HG03442 (cell line): ENCODE data around the gene DCBLD1.
"Not testable (repeated sequence)": the region's sequence is repeated elsewhere in the genome, so short reads cannot be mapped to it uniquely, and the experiment has no call there.

Source experiments
- ATAC-seq: cut with Tn5 transposase; IDR thresholded peaks from one replicate; pipeline ENCODE4 v1.9.1; 2021; ENCODE audit warnings: mild to moderate bottlenecking, moderate library complexity; ENCODE audit not compliant: unreplicated experiment

The DCBLD1 gene

DNA sequence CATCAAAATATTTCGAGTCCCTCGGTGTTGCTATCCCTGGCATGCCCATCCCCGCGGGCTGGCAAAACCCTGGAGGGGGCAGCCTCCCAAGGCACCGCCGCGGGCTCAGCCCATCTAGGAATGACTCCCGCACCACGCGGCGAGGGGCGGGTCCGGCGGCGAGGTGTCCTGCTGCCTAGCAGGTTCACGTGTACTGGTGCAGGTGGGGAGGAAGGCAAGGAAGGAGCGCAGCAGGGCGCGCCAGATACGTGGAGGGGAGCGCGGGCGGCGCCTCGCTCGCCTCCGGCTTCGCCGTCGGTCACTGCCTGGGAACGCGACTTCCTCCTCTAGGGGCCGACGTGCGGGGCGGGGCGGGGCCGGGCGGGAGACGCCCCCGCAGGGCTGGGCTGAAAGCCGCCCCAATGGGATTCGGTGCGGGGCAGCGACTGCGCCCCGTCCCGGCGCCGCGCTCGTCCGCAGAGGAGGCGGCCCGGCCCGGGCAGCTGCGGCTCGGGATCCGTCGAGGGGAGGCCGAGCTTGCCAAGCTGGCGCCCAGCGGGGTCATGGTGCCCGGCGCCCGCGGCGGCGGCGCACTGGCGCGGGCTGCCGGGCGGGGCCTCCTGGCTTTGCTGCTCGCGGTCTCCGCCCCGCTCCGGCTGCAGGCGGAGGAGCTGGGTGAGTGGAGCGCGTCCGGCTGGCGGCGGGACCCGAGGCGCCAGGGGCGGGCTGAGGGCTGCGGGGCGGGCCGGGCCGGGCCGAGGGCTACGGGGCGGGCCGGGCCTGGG, at the start of gene DCBLD1:
Gene DCBLD1 (plus strand): TSS at position 435 of the 764 bp plus-strand sequence. CDS start 108 bp downstream, at position 543.
- peak; percentile 71 for ATAC-seq

DNA sequence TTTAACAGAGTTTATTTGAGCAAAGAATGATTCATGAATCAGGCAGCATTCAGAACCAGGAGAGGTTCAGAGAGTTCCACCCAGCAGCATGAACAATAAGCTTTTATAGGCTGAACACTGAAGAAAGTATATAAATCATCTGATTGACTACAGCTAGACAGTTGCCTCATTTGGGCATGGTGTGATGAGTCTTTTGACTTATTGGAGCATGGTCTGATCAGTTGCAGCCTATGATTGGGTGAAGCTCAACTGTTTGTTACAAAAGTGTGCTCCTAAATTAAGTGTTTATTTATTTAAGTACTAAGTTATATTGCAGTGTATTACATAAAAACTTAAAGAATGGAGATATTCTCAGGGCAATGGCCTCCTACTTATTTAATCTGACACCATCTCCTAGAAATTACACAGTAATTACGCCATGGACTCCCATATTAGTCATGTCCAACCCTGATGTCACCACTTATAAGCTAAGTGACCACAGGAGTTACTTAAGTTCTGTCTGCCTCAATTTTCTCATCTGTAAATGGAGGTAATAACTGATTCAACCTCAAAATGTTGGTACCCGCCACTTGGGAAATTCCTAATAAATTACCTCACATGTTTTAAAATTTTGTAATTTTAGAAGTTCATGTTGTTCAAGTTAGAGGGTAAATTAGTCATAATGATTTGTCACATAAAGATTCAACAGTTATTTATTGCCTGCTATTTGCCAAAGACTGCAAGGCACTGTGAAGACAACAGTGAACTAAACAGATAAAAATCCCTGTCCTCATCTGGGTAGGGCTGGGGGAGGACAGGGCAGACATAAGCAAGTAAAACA, 41.6 kb upstream of the DCBLD1 start:
- ATAC-seq, result no peak

GRCh38 chr6:117441824-117442264, 40.6 kb upstream of the DCBLD1 start:
- ATAC-seq, result no peak

- ATAC-seq, result not testable (repeated sequence)
Observed at GRCh38 chr6:117442313-117442712, 40.2 kb upstream of the DCBLD1 start.

DNA sequence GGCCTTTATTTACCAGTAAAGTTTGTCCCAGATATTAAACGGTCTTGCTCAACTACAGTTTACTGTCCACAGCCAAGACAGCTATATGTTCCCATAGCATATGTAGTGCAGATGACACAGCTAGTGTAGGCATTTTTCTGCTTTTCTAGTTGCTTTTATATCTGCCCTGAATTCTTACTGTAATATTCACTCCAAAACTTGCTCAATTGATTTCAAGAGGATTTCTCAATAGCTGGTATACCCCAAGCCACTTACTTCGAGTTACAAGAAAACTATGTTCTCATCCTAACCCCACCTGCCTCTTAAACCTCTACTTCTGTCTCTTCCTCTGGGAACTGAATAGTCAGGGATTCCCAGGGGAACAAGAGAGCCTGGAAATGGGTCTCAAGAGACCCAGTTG, 37.9 kb upstream of the DCBLD1 start:
- ATAC-seq, result no peak

DNA sequence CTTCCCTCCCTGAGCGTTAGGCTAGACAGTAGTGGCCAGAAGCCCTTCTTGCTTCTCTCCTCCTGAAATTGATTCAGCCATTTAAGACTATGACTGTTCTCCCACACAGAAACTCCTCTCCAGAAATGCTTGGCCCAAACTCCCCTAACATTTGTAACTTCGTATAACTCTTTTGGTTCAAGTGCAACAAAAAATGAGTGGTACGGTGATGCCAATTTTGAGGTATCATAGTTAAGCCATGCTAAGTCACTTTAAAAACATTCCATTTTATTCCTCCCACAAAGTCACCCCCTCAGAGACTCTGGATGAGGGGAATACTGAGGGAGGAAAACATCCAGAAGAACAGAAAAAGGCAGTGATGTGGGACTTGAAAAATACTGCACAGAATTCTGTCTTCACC, 35.6 kb upstream of the DCBLD1 start:
- ATAC-seq, result no peak

DNA sequence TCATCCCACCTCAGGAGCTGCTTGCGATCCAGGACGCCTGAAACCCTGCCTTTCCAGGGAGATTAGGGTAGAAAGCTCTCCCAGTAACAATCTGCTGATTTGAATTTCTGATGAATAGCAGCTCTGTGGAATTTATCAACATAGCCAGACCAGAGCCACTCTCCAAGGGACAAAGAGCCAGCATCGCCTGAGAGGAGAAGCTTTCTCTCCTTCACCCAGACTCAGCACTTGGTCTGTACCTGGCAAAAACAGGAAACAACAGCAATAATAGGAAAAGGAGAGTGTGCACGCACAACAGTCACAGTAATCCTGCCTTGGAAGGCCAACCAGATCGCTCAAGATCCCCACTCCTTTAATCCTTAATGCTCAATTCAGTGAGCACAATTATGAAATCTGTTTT, 34.5 kb upstream of the DCBLD1 start:
- ATAC-seq, result no peak

- ATAC-seq, result no peak
Observed at GRCh38 chr6:117448732-117449485, 33.6 kb upstream of the DCBLD1 start.

DNA sequence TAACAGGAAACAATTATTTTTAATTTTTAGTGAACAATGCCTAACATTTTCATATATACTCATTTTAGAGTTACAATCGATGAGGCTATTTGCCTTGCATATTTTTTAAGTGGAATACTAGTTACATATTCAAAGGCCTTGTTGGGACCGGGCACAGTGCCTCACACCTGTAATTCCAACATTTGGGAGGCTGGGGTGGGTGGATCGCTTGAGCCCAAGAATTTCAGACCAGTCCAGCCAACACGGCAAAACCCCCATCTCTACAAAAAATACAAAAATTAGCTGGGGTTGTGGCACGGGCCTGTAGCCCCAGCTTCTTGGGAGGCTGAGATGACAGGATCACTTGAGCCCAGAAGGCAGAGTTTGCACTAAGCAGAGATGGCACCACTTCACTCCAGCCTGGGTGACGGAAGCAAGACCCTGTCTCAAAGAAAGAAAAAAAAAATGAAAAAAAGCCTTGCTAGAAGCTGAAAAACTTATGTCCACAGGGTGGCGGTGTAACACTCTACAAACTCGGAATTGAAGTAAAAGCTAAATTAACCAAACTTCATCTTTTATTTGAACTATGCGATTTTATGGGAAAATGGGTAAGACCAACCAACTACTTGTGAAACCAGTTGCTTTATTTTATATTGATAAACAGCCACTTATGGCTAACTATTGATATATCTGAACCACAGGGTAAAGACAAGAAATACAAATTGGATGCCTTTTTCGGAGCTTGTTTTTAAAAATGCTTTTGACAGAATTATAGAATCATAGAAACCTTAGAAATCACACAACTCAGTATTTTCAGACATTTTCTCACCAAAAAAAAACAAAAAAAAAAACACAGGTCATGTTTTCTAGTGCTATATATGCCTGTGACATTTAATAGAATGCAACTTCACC, 32.7 kb upstream of the DCBLD1 start:
- no peak for ATAC-seq

DNA sequence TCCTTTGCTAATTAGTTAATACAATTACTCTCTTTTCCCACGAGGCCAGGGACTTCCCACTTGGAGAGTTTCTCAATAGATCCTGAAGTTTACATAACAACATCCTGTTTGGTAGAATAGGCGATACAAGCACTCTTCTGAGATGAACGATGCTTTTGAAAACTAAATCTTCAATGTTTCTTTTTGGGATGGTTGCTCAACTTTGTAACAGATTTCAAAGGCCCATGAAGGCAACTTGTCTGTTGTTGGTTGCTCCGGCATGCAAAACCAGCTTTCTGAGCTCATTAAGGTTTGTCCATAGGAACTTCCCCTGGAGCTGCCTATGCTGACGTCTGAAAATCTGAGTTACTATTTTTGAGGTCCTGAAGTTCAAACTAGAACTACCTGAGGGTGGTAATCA, 30.8 kb upstream of the DCBLD1 start:
- ATAC-seq, result no peak

- ATAC-seq, result no peak
Observed at GRCh38 chr6:117456250-117456649, 26.2 kb upstream of the DCBLD1 start.

GRCh38 chr6:117456998-117457397, 25.5 kb upstream of the DCBLD1 start:
- no peak for ATAC-seq

DNA sequence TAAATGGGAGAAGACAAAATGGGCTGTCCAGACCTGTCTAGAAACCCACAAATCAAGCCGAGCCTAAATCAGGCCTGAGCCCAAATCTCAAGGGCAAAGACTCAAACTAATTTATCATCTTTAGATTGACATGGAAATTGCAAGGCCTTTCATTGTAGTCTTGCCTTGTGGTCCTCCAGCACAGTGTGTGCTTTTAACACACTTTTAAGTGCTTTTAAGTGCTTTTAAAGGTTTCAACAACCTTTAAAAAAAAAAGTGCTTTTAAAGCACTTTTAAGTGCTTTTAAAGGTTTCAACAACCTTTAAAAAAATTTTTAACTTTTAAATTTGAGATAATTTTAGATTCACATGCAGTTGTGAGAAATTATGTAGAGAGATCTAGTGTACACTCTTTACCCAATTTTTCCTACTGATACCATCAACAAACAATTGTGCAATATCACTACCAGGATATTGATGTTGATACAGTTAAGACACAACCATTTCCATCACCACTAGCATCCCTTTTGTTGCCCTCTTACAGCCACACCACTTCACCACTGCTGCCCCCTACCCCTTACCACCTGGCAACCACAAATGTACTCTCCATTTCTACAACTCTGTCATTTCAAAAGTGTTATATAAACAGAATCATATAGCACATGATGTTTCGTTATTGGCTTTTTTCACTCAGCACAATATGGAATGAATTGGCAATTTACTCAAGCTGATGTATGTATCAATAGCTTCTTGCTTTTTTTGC, 23.1 kb upstream of the DCBLD1 start:
- ATAC-seq, result no peak

DNA sequence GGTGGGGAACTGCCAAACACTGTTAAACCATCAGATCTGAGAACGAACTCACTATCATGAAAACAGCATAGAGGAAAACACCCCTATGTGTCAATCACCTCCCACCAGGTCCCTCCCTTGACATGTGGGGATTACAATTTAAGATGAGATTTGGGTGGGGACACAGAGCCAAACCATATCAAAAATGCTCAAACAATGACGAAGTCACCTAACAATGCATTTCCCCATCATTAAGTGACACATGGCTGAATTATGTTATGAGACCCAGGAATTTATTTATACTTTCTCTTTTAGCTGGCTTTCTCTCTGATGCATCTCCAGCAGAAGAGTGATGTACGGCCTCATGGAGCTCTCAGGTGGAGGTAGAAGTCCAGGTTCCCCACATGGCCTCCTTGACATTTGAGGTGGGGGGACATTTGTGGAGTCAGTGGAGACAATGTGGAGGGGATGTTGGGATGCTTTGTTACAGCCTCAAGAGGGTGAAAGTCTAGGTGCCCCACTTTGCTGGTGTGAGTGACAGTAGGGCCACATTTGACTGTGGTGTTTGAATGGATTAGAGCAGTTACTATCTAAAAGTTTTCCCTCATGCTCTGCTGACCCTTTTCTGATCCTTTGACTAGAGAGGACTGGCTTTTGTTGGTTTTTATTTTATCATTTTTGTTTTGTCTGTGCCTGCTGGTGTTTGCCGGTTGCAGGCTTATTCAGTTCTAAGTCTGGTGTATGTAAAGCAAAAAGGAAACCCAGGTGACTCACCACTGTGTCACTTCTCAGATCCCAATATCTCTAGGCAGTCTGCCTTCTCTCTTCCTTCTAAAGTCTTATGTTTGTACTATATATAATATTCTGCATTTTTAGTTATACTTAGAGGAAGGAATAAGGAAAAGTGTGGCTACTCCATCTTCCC, 18.5 kb upstream of the DCBLD1 start:
- peak; percentile 92 for ATAC-seq

GRCh38 chr6:117464700-117465099, 17.8 kb upstream of the DCBLD1 start:
- ATAC-seq, result peak; percentile 14

DNA sequence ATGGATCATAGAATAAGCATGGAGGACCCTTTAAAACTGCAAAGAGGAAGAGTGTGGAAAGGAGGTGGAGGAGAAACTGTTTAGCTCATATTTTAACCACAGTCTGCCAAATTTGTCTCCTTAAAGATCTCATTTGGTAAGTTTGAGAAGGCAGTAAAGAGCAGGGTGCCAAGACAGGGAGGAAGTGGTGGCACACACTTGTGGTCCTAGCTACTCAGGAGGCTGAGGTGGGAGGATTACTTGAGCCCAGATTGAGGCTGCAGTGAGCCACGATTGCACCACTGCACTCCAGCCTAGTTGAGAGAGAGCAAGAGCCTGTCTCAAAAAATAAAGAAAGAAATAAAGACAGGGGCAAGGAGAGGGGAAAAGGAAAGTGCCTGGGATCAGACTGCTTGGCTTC, 16.8 kb upstream of the DCBLD1 start:
- ATAC-seq, result no peak

- no peak for ATAC-seq
Observed at GRCh38 chr6:117467876-117468275, 14.6 kb upstream of the DCBLD1 start.

GRCh38 chr6:117468527-117468926, 13.9 kb upstream of the DCBLD1 start:
- not testable (repeated sequence) for ATAC-seq

DNA sequence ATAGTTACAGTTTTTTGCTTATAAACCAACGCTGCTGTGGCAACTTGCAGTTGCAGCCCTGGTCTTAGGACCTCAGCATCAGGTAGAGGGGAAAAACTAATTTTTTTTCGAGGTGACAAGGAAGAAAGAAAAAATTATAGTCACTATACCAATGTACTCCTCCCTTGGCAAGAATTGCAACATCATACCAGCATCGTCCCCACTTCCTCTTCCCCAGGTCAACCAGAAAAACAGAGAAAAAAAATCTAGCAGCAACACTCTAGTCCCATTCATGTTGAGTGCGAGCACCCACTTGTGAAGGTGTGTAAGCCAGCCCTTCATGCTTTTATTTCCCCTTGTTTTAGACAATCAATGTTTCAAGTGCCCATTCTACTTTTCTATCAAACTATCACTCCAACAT, 13.1 kb upstream of the DCBLD1 start:
- no peak for ATAC-seq
